ENCODE results near the gene CLIP4. TPM values are rescaled to one million over a fixed set of nuclear protein-coding genes. Genes with fewer than 3 reads are reported as not detected.
A peak's percentile ranks its signal among the peaks of the same experiment; 100 is the strongest.

CLIP4 gene
- total RNA-seq, 1 donor = 107 TPM

DNA sequence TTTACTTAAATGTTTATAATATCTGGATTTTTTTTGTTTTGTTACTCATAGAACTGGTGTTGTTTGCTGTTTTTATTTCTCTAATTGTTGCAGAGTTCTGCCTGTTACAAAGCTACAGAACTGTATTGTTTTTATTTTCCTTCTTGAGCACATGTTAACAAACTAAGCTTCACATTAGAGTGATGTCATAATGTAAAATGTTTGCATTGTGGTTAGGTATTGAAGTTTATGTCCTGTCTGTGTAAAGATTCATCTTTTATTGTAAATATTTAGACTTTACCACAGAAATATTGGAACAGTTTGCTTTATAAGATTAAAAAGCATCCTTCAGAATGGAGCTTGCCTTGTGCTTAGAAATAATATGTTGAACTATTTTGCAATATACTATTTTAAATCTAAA, 67.7 kb downstream of the CLIP4 start:
- TF ChIP-seq, protein P1, sequence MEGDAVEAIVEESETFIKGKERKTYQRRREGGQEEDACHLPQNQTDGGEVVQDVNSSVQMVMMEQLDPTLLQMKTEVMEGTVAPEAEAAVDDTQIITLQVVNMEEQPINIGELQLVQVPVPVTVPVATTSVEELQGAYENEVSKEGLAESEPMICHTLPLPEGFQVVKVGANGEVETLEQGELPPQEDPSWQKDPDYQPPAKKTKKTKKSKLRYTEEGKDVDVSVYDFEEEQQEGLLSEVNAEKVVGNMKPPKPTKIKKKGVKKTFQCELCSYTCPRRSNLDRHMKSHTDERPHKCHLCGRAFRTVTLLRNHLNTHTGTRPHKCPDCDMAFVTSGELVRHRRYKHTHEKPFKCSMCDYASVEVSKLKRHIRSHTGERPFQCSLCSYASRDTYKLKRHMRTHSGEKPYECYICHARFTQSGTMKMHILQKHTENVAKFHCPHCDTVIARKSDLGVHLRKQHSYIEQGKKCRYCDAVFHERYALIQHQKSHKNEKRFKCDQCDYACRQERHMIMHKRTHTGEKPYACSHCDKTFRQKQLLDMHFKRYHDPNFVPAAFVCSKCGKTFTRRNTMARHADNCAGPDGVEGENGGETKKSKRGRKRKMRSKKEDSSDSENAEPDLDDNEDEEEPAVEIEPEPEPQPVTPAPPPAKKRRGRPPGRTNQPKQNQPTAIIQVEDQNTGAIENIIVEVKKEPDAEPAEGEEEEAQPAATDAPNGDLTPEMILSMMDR (IDR thresholded peaks at IDR 0.05; ENCODE audit: insufficient read depth, low read depth, low read length) = no peak
- DNase-seq (ENCODE audit: low read depth) = peak; percentile 36
- no peak overlapping the region for H3K4me3 ChIP-seq (ENCODE audit: low read depth, low read length)

DNA sequence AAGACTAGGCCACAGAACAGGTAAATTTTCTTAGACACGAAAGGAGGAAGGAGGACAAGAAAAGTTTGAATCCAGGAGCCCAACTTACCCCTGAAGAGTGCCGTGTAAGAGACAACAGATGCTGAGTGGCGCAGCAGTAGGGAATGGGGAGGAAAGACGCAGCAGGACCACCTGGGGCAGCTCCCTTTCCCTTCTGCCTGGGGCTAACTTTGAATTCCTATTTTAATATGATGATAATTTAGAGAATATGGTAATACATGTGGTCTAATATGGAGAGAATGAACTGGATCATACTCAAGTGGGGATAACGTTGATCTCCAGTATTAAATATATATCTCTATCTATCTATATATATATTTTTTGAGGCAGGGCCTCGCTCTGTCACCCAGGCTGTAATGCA, 69.3 kb downstream of the CLIP4 start:
- TF ChIP-seq, protein P1 (IDR thresholded peaks at IDR 0.05; ENCODE audit: insufficient read depth, low read depth, low read length) = no peak
- H3K4me3 ChIP-seq (ENCODE audit: low read depth, low read length) = no peak overlapping the region
- no peak for DNase-seq (ENCODE audit: low read depth)

DNA sequence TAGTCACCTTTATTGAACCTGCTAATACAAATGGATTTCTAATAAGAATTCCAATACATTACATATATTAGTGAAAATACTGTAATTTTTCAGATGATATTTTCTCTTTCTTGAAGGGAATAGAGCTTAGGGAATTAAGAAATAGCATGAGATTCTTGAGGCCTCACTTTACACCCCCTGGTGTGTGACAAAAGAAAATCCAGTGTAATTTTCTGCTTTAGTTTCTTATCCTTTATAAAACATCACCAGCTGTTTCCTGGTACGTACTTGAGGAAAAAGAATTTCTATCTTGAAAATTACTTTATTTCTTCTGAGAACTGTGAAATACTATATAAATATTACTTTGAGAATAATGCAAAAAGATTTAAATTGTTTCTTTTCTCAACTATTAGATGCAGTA, 71.6 kb downstream of the CLIP4 start:
- TF ChIP-seq, protein P1 (IDR thresholded peaks at IDR 0.05; ENCODE audit: insufficient read depth, low read depth, low read length) = no peak
- no peak overlapping the region for H3K4me3 ChIP-seq (ENCODE audit: low read depth, low read length)
- DNase-seq (ENCODE audit: low read depth) = no peak

DNA sequence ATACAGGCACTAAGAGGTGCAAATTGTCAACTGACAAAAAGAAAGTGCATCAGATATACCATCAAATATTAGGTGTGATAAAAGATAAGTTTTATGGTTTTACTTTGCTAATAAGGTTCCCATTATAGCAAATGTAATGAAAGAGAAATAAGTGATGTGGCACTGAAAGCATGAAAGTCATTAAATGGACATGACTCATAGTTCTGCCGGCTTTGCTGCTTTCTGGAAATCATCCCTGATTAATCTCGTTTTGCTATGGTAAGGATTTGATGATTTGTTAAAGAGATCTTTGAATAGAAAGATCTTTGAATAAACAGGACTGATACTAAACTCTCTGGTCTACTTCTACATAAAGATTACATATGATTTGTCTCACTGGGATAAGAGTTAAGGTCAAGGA, 72.7 kb downstream of the CLIP4 start:
- TF ChIP-seq, protein P1 (IDR thresholded peaks at IDR 0.05; ENCODE audit: insufficient read depth, low read depth, low read length) = no peak
- DNase-seq (ENCODE audit: low read depth) = peak; percentile 38
- no peak overlapping the region for H3K4me3 ChIP-seq (ENCODE audit: low read depth, low read length)

DNA sequence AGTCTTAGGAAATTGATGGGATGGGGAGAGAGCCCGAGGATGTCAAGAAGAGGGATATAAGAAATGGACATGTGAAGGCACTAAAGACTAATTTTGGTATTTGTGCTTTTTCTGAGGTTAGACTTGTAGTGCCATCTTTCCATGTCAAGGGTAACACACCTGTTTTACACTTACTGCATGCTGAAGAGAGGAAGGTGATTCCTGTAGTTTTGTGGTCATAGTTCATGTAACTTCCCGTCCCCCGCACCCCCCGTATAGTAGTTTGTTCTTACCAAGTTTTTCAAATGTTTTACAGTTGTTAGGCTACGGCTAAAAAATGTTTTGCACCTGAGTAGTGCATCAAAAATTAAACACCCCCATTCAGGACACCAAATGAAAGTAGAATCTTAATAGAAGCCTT, 73.8 kb downstream of the CLIP4 start:
- H3K4me3 ChIP-seq (ENCODE audit: low read depth, low read length) = no peak overlapping the region
- no peak for DNase-seq (ENCODE audit: low read depth)
- TF ChIP-seq, protein P1 (IDR thresholded peaks at IDR 0.05; ENCODE audit: insufficient read depth, low read depth, low read length) = no peak

DNA sequence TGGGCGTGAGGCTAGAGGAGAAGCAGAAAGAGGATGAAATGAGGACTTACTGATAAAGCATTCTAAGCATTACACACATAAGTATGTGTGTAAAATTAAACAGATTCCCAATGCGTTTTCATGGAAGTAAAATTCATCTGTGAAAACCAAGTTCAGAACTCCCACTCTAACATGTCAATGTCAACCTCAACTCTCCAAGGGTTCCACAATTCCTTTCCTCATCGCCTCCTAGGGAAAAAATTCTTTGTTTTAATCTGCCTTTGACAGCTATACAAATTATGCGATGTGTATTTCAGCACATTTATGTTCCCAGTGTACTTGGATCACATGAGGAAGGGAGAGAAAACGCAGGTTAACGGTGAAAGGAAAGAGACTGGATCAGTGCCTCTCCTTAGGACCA, 76.6 kb downstream of the CLIP4 start:
- TF ChIP-seq, protein P1 (IDR thresholded peaks at IDR 0.05; ENCODE audit: insufficient read depth, low read depth, low read length) = no peak
- no peak overlapping the region for H3K4me3 ChIP-seq (ENCODE audit: low read depth, low read length)
- no peak for DNase-seq (ENCODE audit: low read depth)

DNA sequence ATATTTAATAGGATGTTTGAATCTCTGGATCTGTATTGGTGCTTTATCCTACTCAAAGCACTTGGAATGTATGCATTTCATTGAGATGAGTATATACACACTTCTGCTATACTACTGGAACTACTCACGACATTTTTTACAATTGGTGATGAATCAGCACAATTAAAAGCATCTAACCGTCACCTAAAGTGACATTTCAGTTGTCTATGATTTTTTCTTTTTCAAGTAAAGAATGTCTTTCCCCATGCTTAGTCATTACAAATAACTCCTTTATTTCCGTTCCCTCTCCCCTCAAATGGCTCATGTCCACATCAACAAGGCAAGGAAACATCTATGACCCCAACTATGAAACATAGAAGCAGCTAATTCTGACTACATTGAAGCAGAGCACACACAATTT, 77.3 kb downstream of the CLIP4 start:
- peak; percentile 62 for DNase-seq (ENCODE audit: low read depth)
- no peak overlapping the region for H3K4me3 ChIP-seq (ENCODE audit: low read depth, low read length)
- TF ChIP-seq, protein P1 (IDR thresholded peaks at IDR 0.05; ENCODE audit: insufficient read depth, low read depth, low read length) = no peak

Measured in fibroblast of villous mesenchyme (primary cell).